Psoas muscle (tissue), 8 donors: ENCODE data around the gene FFAR1. TPM values are rescaled to one million over a fixed set of nuclear protein-coding genes. Genes with fewer than 3 reads are reported as not detected.

Experiments used
- ATAC-seq, 4 donors: fragments of 200-7000 bp; cut with Tn5 transposase; one replicate each; pipeline ENCODE4 v1.9.1; 2020; ENCODE audit warnings: moderate library complexity in 3 of 4, mild to moderate bottlenecking in 2 of 4
- DNase-seq, 2 donors: peaks; one replicate each; pipeline ENCODE4 v3.0.0-alpha.2; 2020
- H3K27ac ChIP-seq: fragments of 200-600 bp; one replicate; pipeline ENCODE4 v1.8.0; 2022
- H3K27me3 ChIP-seq, 3 donors: fragments of 200-600 bp in 1 of 3; one replicate each; pipeline versions ENCODE4 v1.6.1 to v1.8.0; 2013 to 2022; ENCODE audit warnings: low read length in 2 of 3, mild to moderate bottlenecking in 2 of 3, moderate library complexity in 1 of 3; ENCODE audit not compliant: insufficient read depth in 3 of 3
- H3K36me3 ChIP-seq, 2 donors: fragments of 200-600 bp in 1 of 2; one replicate each; pipeline versions ENCODE4 v1.6.1 to v1.8.0; 2013 to 2022; ENCODE audit warnings: low read depth in 1 of 2, mild to moderate bottlenecking in 1 of 2, moderate library complexity in 1 of 2; ENCODE audit not compliant: insufficient read depth in 1 of 2
- H3K4me1 ChIP-seq: fragments of 200-600 bp; one replicate; pipeline ENCODE4 v1.8.0; 2022
- H3K4me3 ChIP-seq: fragments of 200-600 bp; one replicate; pipeline ENCODE4 v1.8.0; 2022; ENCODE audit warnings: mild to moderate bottlenecking
- H3K9me3 ChIP-seq: fragments of 200-600 bp; one replicate; pipeline ENCODE4 v1.8.0; 2022
- CTCF ChIP-seq: fragments of 200-600 bp; IDR thresholded peaks from one replicate; pipeline ENCODE4 v1.8.0; 2022; ENCODE audit warnings: antibody characterized with exemption
- WGBS, 3 donors: extraction: QIAGEN DNeasy Blood & Tissue Kit; methylation state at CpG; one replicate each; pipeline versions ENCODE4 v1.1.6 to v1.1.7; 2013; 5-methylcytosine and 5-hydroxymethylcytosine counted together
- intact Hi-C, 2 donors: fragments of 100-400 bp; cut with DNase I; formaldehyde crosslinking; loops; one replicate each; pipeline versions ENCODE4 v1.11.0 to v1.14.2; 2022
- polyA plus RNA-seq, 3 donors: library from polyadenylated mRNA; stranded (reverse); fragments of 200-250 nt; gene quantifications; one replicate each; pipeline ENCODE4 v1.2.3, GENCODE V29; 2013
- total RNA-seq, 4 donors: library from RNA; stranded (reverse); fragmentation: NEBNext Ultra II Directional in 2 of 4; extraction: Animal tissue kit (Norgen Biotek cat#: 25700) in 2 of 4; gene quantifications; one replicate each; pipeline versions ENCODE4 v1.2.1 to v1.2.4, GENCODE V29; 2021 to 2023
- donor health status: healthy with polysubstance abuse.
- donor health status: DM: no; HTN: no; CAD: no; lungs with moderate emphysema.
- donor health status: Bipolar disorder and iron deficiency.
- donor health status: healthy.
- donor health status: DM: yes; HTN: yes; CAD: no.
- donor health status: DM: no; HTN: no; CAD: no.
- donor health status: DM: no; HTN: no; CAD: no.
- donor health status: DM: yes; HTN: yes; CAD: no.

FFAR1 gene
- total and polyA plus RNA-seq, 7 donors = not detected

GRCh38 chr19:35337097-35337983 is 10.4 kb upstream of the FFAR1 start:
- Histone ChIP-seq H3K4me3 (no peak overlapping the region), H3K27ac (no peak overlapping the region), H3K4me1 (no peaks in the 10 kb centered on the region), H3K27me3 (peaks cover 0 to 7% (median 6%) of the 10 kb centered on the region in 3 donors), H3K36me3 (no peaks in the 10 kb centered on the region), H3K9me3 (no peaks in the 10 kb centered on the region)
- intact Hi-C loops = no loop called here
- DNase-seq = no peak
- no peak for TF ChIP-seq CTCF
- WGBS, 3 donors = 71 to 75% (median 74%) methylated on average over 25 of the region's 25 CpGs
- no peak for ATAC-seq

- WGBS, 3 donors = 69 to 85% (median 70%) methylated on average over 9 to 13 of the region's 13 CpGs
- Histone ChIP-seq H3K27me3 (peaks cover 0 to 7% (median under 1%) of the 10 kb centered on the region in 3 donors), H3K27ac (no peak overlapping the region), H3K36me3 (no peaks in the 10 kb centered on the region), H3K4me3 (no peak overlapping the region), H3K4me1 (no peaks in the 10 kb centered on the region), H3K9me3 (no peaks in the 10 kb centered on the region)
- no peak for DNase-seq
- no peak for ATAC-seq
- TF ChIP-seq CTCF = no peak
- intact Hi-C loops = no loop called here
These were observed 9.8 kb upstream of the FFAR1 start for GRCh38 chr19:35337984-35338296.

- H3K9me3 ChIP-seq = no peaks in the 10 kb centered on the region
- H3K4me3 ChIP-seq = no peak overlapping the region
- no peak for TF ChIP-seq CTCF
- H3K36me3 ChIP-seq = no peaks in the 10 kb centered on the region
- H3K27me3 ChIP-seq = peaks cover 0 to 7% (median 7%) of the 10 kb centered on the region in 3 donors
- ATAC-seq (no peak), DNase-seq (no peak)
- intact Hi-C loops = no loop called here
- no peaks in the 10 kb centered on the region for H3K4me1 ChIP-seq
- no peak overlapping the region for H3K27ac ChIP-seq
- 75 to 84% (median 83%) methylated on average over 11 of the region's 11 CpGs for WGBS, 3 donors
These were observed 7.3 kb upstream of the FFAR1 start for GRCh38 chr19:35340431-35340830.

GRCh38 chr19:35341006-35341405 is 6.7 kb upstream of the FFAR1 start:
- H3K27me3 ChIP-seq = peaks cover 0 to 8% (median 4%) of the 10 kb centered on the region in 3 donors
- TF ChIP-seq CTCF = no peak
- no peak overlapping the region for H3K27ac ChIP-seq
- no peaks in the 10 kb centered on the region for H3K36me3 ChIP-seq
- intact Hi-C loops = no loop called here
- no peak overlapping the region for H3K4me3 ChIP-seq
- H3K9me3 ChIP-seq = no peaks in the 10 kb centered on the region
- DNase-seq = no peak
- WGBS, 3 donors = 80 to 82% (median 80%) methylated on average over 16 of the region's 16 CpGs
- ATAC-seq = no peak
- no peaks in the 10 kb centered on the region for H3K4me1 ChIP-seq
